ENCODE results near the gene CTIF. TPM values are rescaled to one million over a fixed set of nuclear protein-coding genes. Genes with fewer than 3 reads are reported as not detected.

The CTIF gene
- total RNA-seq, 4 donors from 2014 or later, result 29.0 to 61.5 (median 37.7) TPM

- H3K36me3 ChIP-seq, result no peaks in the 10 kb centered on the region
- 100% methylated on average over 5 of the region's 5 CpGs for WGBS
- no peaks in the 10 kb centered on the region for H3K27me3 ChIP-seq
- no peak overlapping the region for H3K4me3 ChIP-seq
- no peaks in the 10 kb centered on the region for H3K4me1 ChIP-seq
- no peaks in the 10 kb centered on the region for H3K9me3 ChIP-seq
- DNase-seq (ENCODE audit: low spot score in 2 of 2), result no peak
- TF ChIP-seq POLR2AphosphoS5 (IDR thresholded peaks at IDR 0.05) (no peak), CTCF (IDR thresholded peaks at IDR 0.05) (no peak), EP300 (IDR thresholded peaks at IDR 0.05) (no peak), POLR2A (IDR thresholded peaks at IDR 0.05) (no peak)
- H3K27ac ChIP-seq, result no peak overlapping the region
Measured at GRCh38 chr18:48698707-48699106, 159.9 kb downstream of the CTIF start.

GRCh38 chr18:48699761-48700160 lies 160.9 kb downstream of the CTIF start:
- H3K36me3 ChIP-seq, result no peaks in the 10 kb centered on the region
- H3K4me3 ChIP-seq, result no peak overlapping the region
- no peaks in the 10 kb centered on the region for H3K4me1 ChIP-seq
- no peak overlapping the region for H3K27ac ChIP-seq
- WGBS, result 83% methylated on average over 7 of the region's 7 CpGs
- TF ChIP-seq POLR2AphosphoS5 (IDR thresholded peaks at IDR 0.05) (no peak), POLR2A (IDR thresholded peaks at IDR 0.05) (no peak), CTCF (IDR thresholded peaks at IDR 0.05) (no peak), EP300 (IDR thresholded peaks at IDR 0.05) (no peak)
- DNase-seq (ENCODE audit: low spot score in 2 of 2), result no peak
- H3K9me3 ChIP-seq, result no peaks in the 10 kb centered on the region
- no peaks in the 10 kb centered on the region for H3K27me3 ChIP-seq

GRCh38 chr18:48700446-48700845 lies 161.6 kb downstream of the CTIF start:
- no peaks in the 10 kb centered on the region for H3K27me3 ChIP-seq
- DNase-seq (ENCODE audit: low spot score in 2 of 2), result no peak
- no peaks in the 10 kb centered on the region for H3K36me3 ChIP-seq
- H3K27ac ChIP-seq, result no peak overlapping the region
- H3K4me1 ChIP-seq, result no peaks in the 10 kb centered on the region
- WGBS, result 95% methylated on average over 8 of the region's 9 CpGs
- no peaks in the 10 kb centered on the region for H3K9me3 ChIP-seq
- TF ChIP-seq EP300 (IDR thresholded peaks at IDR 0.05), result no peak
- TF ChIP-seq POLR2A (IDR thresholded peaks at IDR 0.05), result no peak
- TF ChIP-seq CTCF (IDR thresholded peaks at IDR 0.05), result no peak
- no peak for TF ChIP-seq POLR2AphosphoS5 (IDR thresholded peaks at IDR 0.05)
- no peak overlapping the region for H3K4me3 ChIP-seq

- Histone ChIP-seq H3K36me3 (no peaks in the 10 kb centered on the region), H3K27me3 (no peaks in the 10 kb centered on the region), H3K9me3 (no peaks in the 10 kb centered on the region), H3K27ac (no peak overlapping the region), H3K4me3 (no peak overlapping the region), H3K4me1 (no peaks in the 10 kb centered on the region)
- DNase-seq (ENCODE audit: low spot score in 2 of 2), result no peak
- TF ChIP-seq POLR2A (IDR thresholded peaks at IDR 0.05) (no peak), CTCF (IDR thresholded peaks at IDR 0.05) (no peak), POLR2AphosphoS5 (IDR thresholded peaks at IDR 0.05) (no peak), EP300 (IDR thresholded peaks at IDR 0.05) (no peak)
- 86% methylated on average over 9 of the region's 9 CpGs for WGBS
Measured at GRCh38 chr18:48702346-48703027, 163.7 kb downstream of the CTIF start.

- DNase-seq (ENCODE audit: low spot score in 2 of 2), result no peak
- Histone ChIP-seq H3K4me3 (no peak overlapping the region), H3K27ac (no peak overlapping the region), H3K9me3 (no peaks in the 10 kb centered on the region), H3K4me1 (no peaks in the 10 kb centered on the region), H3K27me3 (no peaks in the 10 kb centered on the region), H3K36me3 (no peaks in the 10 kb centered on the region)
- TF ChIP-seq CTCF (IDR thresholded peaks at IDR 0.05) (no peak), POLR2A (IDR thresholded peaks at IDR 0.05) (no peak), EP300 (IDR thresholded peaks at IDR 0.05) (no peak), POLR2AphosphoS5 (IDR thresholded peaks at IDR 0.05) (no peak)
- 100% methylated on average over 1 of the region's 1 CpG for WGBS
Measured at GRCh38 chr18:48703028-48703386, 164.2 kb downstream of the CTIF start.
